ENCODE data around the gene RAB8B.

DNA sequence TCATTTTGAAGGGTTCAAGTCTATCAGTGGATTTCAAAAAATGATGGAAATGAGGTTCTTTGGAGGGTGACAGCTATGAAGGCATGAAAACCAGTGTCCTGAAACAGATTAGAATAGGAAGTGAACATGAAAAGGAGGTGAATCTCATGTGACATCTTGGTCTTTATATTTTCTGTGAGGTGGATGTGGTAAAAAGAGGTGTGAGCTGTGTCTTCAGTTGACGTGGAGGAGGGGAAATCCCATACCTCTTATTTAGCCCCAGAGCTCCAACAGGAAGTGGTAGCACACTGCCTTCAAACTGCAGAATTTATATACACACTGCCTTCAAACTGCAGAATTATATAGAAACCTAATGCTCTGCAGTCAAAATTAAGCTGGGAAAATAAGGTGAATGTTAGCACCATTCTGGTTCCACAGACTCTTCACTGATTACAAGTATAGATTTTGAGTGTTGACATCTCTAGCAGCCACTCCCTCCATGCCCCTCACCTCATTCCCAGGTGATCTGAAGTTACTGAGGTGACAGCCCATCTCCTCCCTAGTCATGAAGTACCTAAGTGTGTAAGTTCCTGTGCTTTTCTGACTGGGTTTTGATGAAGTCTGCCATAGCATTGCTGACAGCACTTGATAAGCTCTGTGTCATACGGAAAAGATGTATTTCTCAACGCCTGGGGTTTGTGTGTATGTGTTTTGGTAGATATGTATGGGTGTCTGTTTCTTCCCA lies 2.7 kb downstream of the RAB8B start:
- TF ChIP-seq CTCF (IDR thresholded peaks at IDR 0.05; ENCODE audit: low read depth, low read length), result no peak
- no peak for TF ChIP-seq POLR2A (IDR thresholded peaks at IDR 0.05; ENCODE audit: extremely low read depth, insufficient read length)
- no peak for TF ChIP-seq MYC (IDR thresholded peaks at IDR 0.05; ENCODE audit: low read depth, low read length)

Measured in NB4 (cell line).